Upper lobe of left lung (tissue), 6 donors: Measurements from ENCODE around the gene NCBP2L. TPM values are rescaled to one million over a fixed set of nuclear protein-coding genes. Genes with fewer than 3 reads are reported as not detected.

ENCODE experiments used
- ATAC-seq, 2 donors: fragments of 200-7000 bp; cut with Tn5 transposase; one replicate each; pipeline ENCODE4 v1.9.1; 2022; ENCODE audit warnings: mild to moderate bottlenecking in 2 of 2, moderate library complexity in 2 of 2; ENCODE audit not compliant: low FRiP score in 2 of 2
- DNase-seq, 2 donors: peaks; one replicate each; pipeline ENCODE4 v3.0.0-alpha.2; 2019 to 2020
- H3K27ac ChIP-seq, 4 donors: fragments of 200-600 bp; sonication (generic); one replicate each; pipeline ENCODE4 v1.5.1; 2016 to 2019
- H3K27me3 ChIP-seq, 4 donors: fragments of 200-600 bp; sonication (generic); one replicate each; pipeline ENCODE4 v1.5.1; 2017 to 2019
- H3K36me3 ChIP-seq, 4 donors: fragments of 200-600 bp; sonication (generic); one replicate each; pipeline ENCODE4 v1.5.1; 2016 to 2019
- H3K4me1 ChIP-seq, 4 donors: fragments of 200-600 bp; sonication (generic); one replicate each; pipeline ENCODE4 v1.5.1; 2018 to 2019
- H3K4me3 ChIP-seq, 4 donors: fragments of 200-600 bp; sonication (generic); one replicate each; pipeline ENCODE4 v1.5.1; 2017 to 2019; ENCODE audit warnings: mild to moderate bottlenecking in 2 of 4, moderate library complexity in 1 of 4
- H3K9me3 ChIP-seq, 4 donors: fragments of 200-600 bp; sonication (generic); one replicate each; pipeline ENCODE4 v1.5.1; 2018 to 2019
- CTCF ChIP-seq, 6 experiments: fragments of 450-650 bp in 4 of 6; fragments of 200-600 bp in 2 of 6; sonication (generic) in 2 of 6; IDR thresholded peaks; one replicate each; pipeline ENCODE4 v1.5.1; 2016 to 2019; ENCODE audit warnings: antibody characterized with exemption in 6 of 6
- EP300 ChIP-seq, 4 donors: sonication (generic); formaldehyde crosslinking; IDR thresholded peaks; one replicate each; pipeline ENCODE4 v1.5.1; 2017; ENCODE audit warnings: antibody characterized with exemption in 4 of 4, control low read depth in 2 of 4
- POLR2A ChIP-seq, 4 donors: fragments of 450-650 bp; IDR thresholded peaks; one replicate each; pipeline ENCODE4 v1.5.1; 2016 to 2017; ENCODE audit warnings: antibody characterized with exemption in 4 of 4, mild to moderate bottlenecking in 2 of 4
- POLR2AphosphoS5 ChIP-seq, 2 donors: sonication (generic); formaldehyde crosslinking; IDR thresholded peaks; one replicate each; pipeline ENCODE4 v1.5.1; 2017; ENCODE audit warnings: antibody characterized with exemption in 2 of 2
- WGBS, 2 donors: methylation state at CpG; one replicate each; pipeline ENCODE4 v1.1.5; 2017 to 2018; 5-methylcytosine and 5-hydroxymethylcytosine counted together
- total RNA-seq, 6 donors: library from RNA; depleted of rRNA in 4 of 6; stranded (reverse); fragments of >200 nt in 4 of 6; gene quantifications; one replicate each; pipeline versions ENCODE4 v1.1.0 to v1.2.1, GENCODE V29; 2016 to 2021
- donor health status: DM: no; HTN: no; CAD: no; lungs with moderate emphysema.
- donor health status: DM: no; HTN: yes; CAD: no; lungs with severe emphysema.

NCBP2L gene
- total RNA-seq, 6 donors from 2014 or later = 0.13 to 2.0 (median 0.33) TPM; not detected in 3

DNA sequence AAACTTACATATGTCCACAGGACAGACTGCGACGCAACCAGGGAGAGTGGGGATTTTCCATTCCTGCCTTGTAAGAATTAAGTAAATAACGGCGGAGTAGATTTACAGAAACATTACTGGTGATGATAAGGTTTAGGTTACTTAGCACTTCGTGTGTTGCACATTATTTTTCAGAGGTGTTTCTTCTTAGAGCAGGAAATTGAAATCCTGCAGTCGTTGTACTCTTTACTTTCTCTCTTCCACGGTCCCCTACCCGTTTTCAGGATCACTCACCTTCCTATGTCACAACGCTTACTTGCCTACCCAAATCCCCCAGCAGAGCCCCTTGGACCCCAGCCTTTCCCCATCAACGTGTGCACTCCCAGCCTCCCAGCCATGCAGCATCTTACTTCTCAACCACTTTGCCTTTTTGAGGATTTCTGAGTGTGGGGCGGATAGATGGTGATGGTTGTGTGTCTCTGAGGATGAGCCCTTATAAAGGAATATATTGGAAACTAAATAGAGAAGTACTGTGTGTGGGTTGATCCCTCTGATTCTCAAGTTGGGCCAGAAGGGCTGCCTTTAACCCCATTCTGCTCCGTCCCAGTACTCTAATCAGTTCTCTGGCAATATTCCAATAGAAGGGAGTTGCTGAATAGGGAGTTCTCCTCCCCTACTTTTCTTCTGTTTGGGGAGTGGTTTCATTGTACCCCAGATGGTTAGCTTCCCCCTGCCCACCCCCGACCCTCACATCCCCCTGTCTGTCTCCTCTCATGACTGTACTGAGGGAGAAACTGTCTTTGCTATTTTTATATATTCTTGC lies 49.7 kb downstream of the NCBP2L start:
- H3K9me3 ChIP-seq = no peaks in the 10 kb centered on the region
- H3K4me3 ChIP-seq = peak overlapping the region in 3 of 4 donors; percentile 46 to 58 (median 54)
- no peaks in the 10 kb centered on the region for H3K36me3 ChIP-seq
- DNase-seq (no peak), ATAC-seq (no peak)
- peaks cover 0 to 11% (median 2%) of the 10 kb centered on the region in 4 donors for H3K4me1 ChIP-seq
- no peaks in the 10 kb centered on the region for H3K27me3 ChIP-seq
- 18 to 42% methylated on average over 13 of the region's 13 CpGs for WGBS, 2 donors
- H3K27ac ChIP-seq = peak overlapping the region; percentile 87 to 92 (median 89)
- TF ChIP-seq CTCF (IDR thresholded peaks at IDR 0.05) = no peak
- TF ChIP-seq POLR2AphosphoS5 (IDR thresholded peaks at IDR 0.05) = no peak
- TF ChIP-seq EP300 (IDR thresholded peaks at IDR 0.05) = no peak
- TF ChIP-seq POLR2A (IDR thresholded peaks at IDR 0.05) = no peak

- peak overlapping the region in 2 of 4 donors; percentile 91 to 92 for H3K27ac ChIP-seq
- no peak for DNase-seq
Measured at GRCh38 chrX:107827852-107828251, 50.3 kb downstream of the NCBP2L start.

DNA sequence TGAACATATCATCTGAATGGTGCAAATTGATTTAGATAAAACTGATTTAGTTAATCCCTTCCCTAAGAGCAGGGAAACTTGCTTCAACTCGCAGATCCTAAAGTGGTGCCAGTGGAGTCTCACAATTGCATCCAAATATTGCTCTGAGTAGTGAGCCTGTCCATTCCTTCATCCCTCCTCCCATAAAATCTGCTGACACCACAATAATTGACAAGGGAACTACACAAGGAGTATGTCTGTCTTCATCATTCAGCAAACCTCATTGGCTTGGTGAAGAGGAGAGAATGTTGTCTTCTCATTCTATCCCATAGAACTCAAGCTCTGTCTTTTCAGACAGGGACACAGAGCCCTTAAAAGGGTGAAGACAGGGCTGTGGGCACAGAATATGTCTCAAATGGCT lies 52.3 kb downstream of the NCBP2L start:
- no peaks in the 10 kb centered on the region for H3K36me3 ChIP-seq
- DNase-seq = no peak
- H3K9me3 ChIP-seq = no peaks in the 10 kb centered on the region
- H3K4me1 ChIP-seq = peaks cover 0 to 4% (median 2%) of the 10 kb centered on the region in 4 donors
- 91 to 100% methylated on average over 1 of the region's 1 CpG for WGBS, 2 donors
- no peak overlapping the region for H3K4me3 ChIP-seq
- H3K27me3 ChIP-seq = no peaks in the 10 kb centered on the region
- TF ChIP-seq POLR2AphosphoS5 (IDR thresholded peaks at IDR 0.05) (no peak), EP300 (IDR thresholded peaks at IDR 0.05) (no peak), POLR2A (IDR thresholded peaks at IDR 0.05) (no peak), CTCF (IDR thresholded peaks at IDR 0.05) (no peak)
- no peak for ATAC-seq
- no peak overlapping the region for H3K27ac ChIP-seq

More at GRCh38 chrX:107827852-107828251, 50.3 kb downstream of the NCBP2L start:
- no peak for TF ChIP-seq EP300 (IDR thresholded peaks at IDR 0.05)
- TF ChIP-seq POLR2A (IDR thresholded peaks at IDR 0.05) = no peak
- TF ChIP-seq CTCF (IDR thresholded peaks at IDR 0.05) = no peak
- TF ChIP-seq POLR2AphosphoS5 (IDR thresholded peaks at IDR 0.05) = no peak
- H3K27me3 ChIP-seq = no peaks in the 10 kb centered on the region
- ATAC-seq = no peak
- peaks cover 0 to 11% (median 2%) of the 10 kb centered on the region in 4 donors for H3K4me1 ChIP-seq
- H3K4me3 ChIP-seq = no peak overlapping the region
- H3K36me3 ChIP-seq = no peaks in the 10 kb centered on the region
- WGBS, 2 donors = 36 to 67% methylated on average over 4 of the region's 4 CpGs
- no peaks in the 10 kb centered on the region for H3K9me3 ChIP-seq

GRCh38 chrX:107831071-107831730 lies 53.7 kb downstream of the NCBP2L start:
- 76% methylated on average over 7 of the region's 7 CpGs for WGBS, 2 donors
- DNase-seq (no peak), ATAC-seq (no peak)
- no peaks in the 10 kb centered on the region for H3K36me3 ChIP-seq
- H3K27me3 ChIP-seq = no peaks in the 10 kb centered on the region
- H3K27ac ChIP-seq = peak overlapping the region in 1 of 4 donors; percentile 19
- no peak for TF ChIP-seq POLR2AphosphoS5 (IDR thresholded peaks at IDR 0.05)
- H3K4me3 ChIP-seq = no peak overlapping the region
- peaks cover 0 to 3% (median 0%) of the 10 kb centered on the region in 4 donors for H3K4me1 ChIP-seq
- no peaks in the 10 kb centered on the region for H3K9me3 ChIP-seq
